Neural crest cell (in vitro differentiated cells): ENCODE results near the gene MAGI2. TPM values are rescaled to one million over a fixed set of nuclear protein-coding genes. Genes with fewer than 3 reads are reported as not detected.

Source experiments
- DNase-seq: peaks from one replicate; pipeline ENCODE4 v3.0.0; 2021; ENCODE audit warnings: low read depth, mixed read lengths, low spot score
- H3K27ac Mint-ChIP-seq: one replicate; pipeline ENCODE4 v1.8.0; 2021; ENCODE audit warnings: mild to moderate bottlenecking, mixed read lengths; ENCODE audit not compliant: unreplicated experiment
- H3K27me3 Mint-ChIP-seq: 2 replicates; pipeline ENCODE4 v1.8.0; 2021; ENCODE audit warnings: low read depth, mild to moderate bottlenecking, mixed read lengths
- H3K36me3 Mint-ChIP-seq: 2 replicates; pipeline ENCODE4 v1.8.0; 2021; ENCODE audit warnings: low read depth, mild to moderate bottlenecking, mixed read lengths
- H3K4me1 Mint-ChIP-seq: 2 replicates; pipeline ENCODE4 v1.8.0; 2021; ENCODE audit warnings: mixed read lengths
- H3K4me3 Mint-ChIP-seq: one replicate; pipeline ENCODE4 v1.8.0; 2021; ENCODE audit warnings: mild to moderate bottlenecking, mixed read lengths
- H3K9me3 Mint-ChIP-seq: 2 replicates; pipeline ENCODE4 v1.8.0; 2021; ENCODE audit warnings: mixed read lengths
- CTCF ChIP-seq: fragments of 200-600 bp; sonication (generic); conservative IDR thresholded peaks from 2 replicates; pipeline ENCODE4 v1.5.0; 2021; ENCODE audit warnings: antibody characterized with exemption, mild to moderate bottlenecking
- total RNA-seq: library from RNA; stranded (reverse); gene quantifications from 2 replicates; pipeline ENCODE4 v1.2.1, GENCODE V29; 2021

The MAGI2 gene
- total RNA-seq, 1 donor from 2014 or later = 10.0 TPM

- no peak for TF ChIP-seq CTCF
- no peaks in the 10 kb centered on the region for H3K36me3 Mint-ChIP-seq
- H3K4me3 Mint-ChIP-seq = no peak overlapping the region
- DNase-seq = no peak
- no peaks in the 10 kb centered on the region for H3K9me3 Mint-ChIP-seq
- no peaks in the 10 kb centered on the region for H3K27me3 Mint-ChIP-seq
- no peak overlapping the region for H3K27ac Mint-ChIP-seq
- H3K4me1 Mint-ChIP-seq = peaks cover 13% of the 10 kb centered on the region
These were observed 966.0 kb downstream of the MAGI2 start for GRCh38 chr7:78487464-78487863.

GRCh38 chr7:78479348-78479747 is 974.1 kb downstream of the MAGI2 start:
- H3K4me3 Mint-ChIP-seq = no peak overlapping the region
- no peak overlapping the region for H3K27ac Mint-ChIP-seq
- H3K4me1 Mint-ChIP-seq = no peaks in the 10 kb centered on the region
- no peak for DNase-seq
- H3K36me3 Mint-ChIP-seq = no peaks in the 10 kb centered on the region
- no peak for TF ChIP-seq CTCF
- H3K9me3 Mint-ChIP-seq = no peaks in the 10 kb centered on the region
- no peaks in the 10 kb centered on the region for H3K27me3 Mint-ChIP-seq

- TF ChIP-seq CTCF = no peak
- Mint-ChIP-seq H3K36me3 (no peaks in the 10 kb centered on the region), H3K4me3 (no peak overlapping the region), H3K27me3 (no peaks in the 10 kb centered on the region), H3K27ac (no peak overlapping the region), H3K4me1 (no peaks in the 10 kb centered on the region), H3K9me3 (no peaks in the 10 kb centered on the region)
- no peak for DNase-seq
These were observed 976.5 kb downstream of the MAGI2 start for GRCh38 chr7:78476851-78477405.

GRCh38 chr7:78473571-78474301 is 979.7 kb downstream of the MAGI2 start:
- H3K36me3 Mint-ChIP-seq = no peaks in the 10 kb centered on the region

GRCh38 chr7:78473021-78473420 is 980.4 kb downstream of the MAGI2 start:
- Mint-ChIP-seq H3K4me1 (no peaks in the 10 kb centered on the region), H3K27ac (no peak overlapping the region), H3K27me3 (no peaks in the 10 kb centered on the region), H3K4me3 (no peak overlapping the region), H3K36me3 (no peaks in the 10 kb centered on the region), H3K9me3 (no peaks in the 10 kb centered on the region)
- TF ChIP-seq CTCF = no peak
- no peak for DNase-seq

More at GRCh38 chr7:78473571-78474301, 979.7 kb downstream of the MAGI2 start:
- H3K27me3 Mint-ChIP-seq = no peaks in the 10 kb centered on the region
- no peak for DNase-seq
- H3K4me3 Mint-ChIP-seq = no peak overlapping the region
- no peaks in the 10 kb centered on the region for H3K9me3 Mint-ChIP-seq
- no peaks in the 10 kb centered on the region for H3K4me1 Mint-ChIP-seq
- TF ChIP-seq CTCF = no peak
- no peak overlapping the region for H3K27ac Mint-ChIP-seq
